Keratinocyte (primary cell): ENCODE data around the gene PTPN21.

Experiments used
- CTCF ChIP-seq, 3 experiments: IDR thresholded peaks in 1 of 3; conservative IDR thresholded peaks in 1 of 3; optimal IDR thresholded peaks in 1 of 3; 2 replicates in 2 of 3; 3 replicates in 1 of 3; pipeline versions ENCODE3 to v1.5.1; 2011; ENCODE audit warnings: low read length in 3 of 3, mild to moderate bottlenecking in 3 of 3, moderate library complexity in 2 of 3, control low read depth in 1 of 3, inconsistent platforms in 1 of 3; ENCODE audit not compliant: insufficient read depth in 2 of 3; ENCODE audit errors: extremely low read depth in 1 of 3
- EZH2 ChIP-seq: IDR thresholded peaks from one replicate; pipeline ENCODE4 v1.6.1; 2012; ENCODE audit warnings: inconsistent platforms, mild to moderate bottlenecking, low read length, moderate library complexity

DNA sequence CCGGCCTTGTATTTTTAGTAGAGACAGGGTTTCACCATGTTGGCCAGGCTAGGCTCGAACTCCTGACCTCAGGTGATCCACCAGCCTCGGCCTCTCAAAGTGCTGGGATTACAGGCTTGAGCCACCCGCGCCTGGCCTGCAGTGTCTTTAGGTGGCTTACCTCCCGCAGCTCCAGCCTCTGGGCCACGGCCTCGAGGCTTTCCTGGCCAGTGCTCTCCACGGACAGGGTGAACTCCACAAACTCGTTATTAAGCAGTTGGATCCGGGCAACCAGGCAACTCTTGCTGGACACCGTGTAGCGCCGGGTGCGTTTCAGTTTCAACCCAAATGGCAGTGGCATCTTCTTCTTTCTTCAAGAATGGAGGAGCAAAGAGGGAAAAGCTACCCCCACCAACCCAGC lies 4.7 kb downstream of the PTPN21 start:
- TF ChIP-seq CTCF (optimal IDR thresholded peaks at IDR 0.05 in 1 of 3, IDR thresholded peaks at IDR 0.05 in 1 of 3, conservative IDR thresholded peaks at IDR 0.05 in 1 of 3; ENCODE audit: extremely low read depth in 1 of 3, insufficient read depth in 2 of 3, low read length in 3 of 3) = no peak
- TF ChIP-seq EZH2 = no peak
